Thoracic aorta (tissue), 2 donors: ENCODE results near the gene SDE2. TPM values are rescaled to one million over a fixed set of nuclear protein-coding genes. Genes with fewer than 3 reads are reported as not detected.
A peak's percentile ranks its signal among the peaks of the same experiment; 100 is the strongest.

Experiments
- ATAC-seq: fragments of 150-250 bp; one replicate; pipeline ENCODE4 v1.8.0; 2017; ENCODE audit warnings: low read depth; ENCODE audit not compliant: insufficient number of reproducible peaks, low FRiP score
- DNase-seq: peaks from one replicate; pipeline ENCODE4 v3.0.0-alpha.2; 2020; ENCODE audit warnings: low spot score
- H3K27ac ChIP-seq, 2 donors: fragments of 200-600 bp; sonication (generic); 1 replicate in 1 of 2; 2 replicates in 1 of 2; pipeline ENCODE4 v1.5.1; 2016; ENCODE audit warnings: mild to moderate bottlenecking in 2 of 2, moderate library complexity in 2 of 2
- H3K27me3 ChIP-seq: fragments of 200-600 bp; sonication (generic); replicated peaks from 2 replicates; pipeline ENCODE4 v1.6.0; 2016; ENCODE audit warnings: mild to moderate bottlenecking; ENCODE audit not compliant: insufficient read depth
- H3K36me3 ChIP-seq: fragments of 200-600 bp; sonication (generic); one replicate; pipeline ENCODE4 v1.5.1; 2016
- H3K4me1 ChIP-seq, 2 donors: fragments of 200-600 bp; sonication (generic); 1 replicate in 1 of 2; 2 replicates in 1 of 2; pipeline versions ENCODE4 v1.5.1 to v1.6.0; 2016; ENCODE audit warnings: low read depth in 2 of 2, mild to moderate bottlenecking in 1 of 2; ENCODE audit not compliant: control insufficient read depth in 1 of 2
- H3K4me3 ChIP-seq: fragments of 200-600 bp; sonication (generic); 2 replicates; pipeline ENCODE4 v1.5.1; 2016; ENCODE audit warnings: mild to moderate bottlenecking
- H3K9me3 ChIP-seq: fragments of 200-600 bp; sonication (generic); 2 replicates; pipeline ENCODE4 v1.5.1; 2016
- CTCF ChIP-seq: fragments of 200-600 bp; sonication (generic); IDR thresholded peaks from one replicate; pipeline ENCODE4 v1.5.1; 2019; ENCODE audit warnings: antibody characterized with exemption
- total RNA-seq, 2 donors: library from RNA; depleted of rRNA; stranded (reverse); fragments of >200 nt; gene quantifications; one replicate each; pipeline versions ENCODE4 v1.1.0 to v1.2.3, GENCODE V29; 2016

Gene SDE2
- total RNA-seq, 2 donors from 2014 or later = 19.1 to 33.2 TPM

GRCh38 chr1:225998560-225999226 lies 450 bp downstream of the SDE2 start:
- no peak for TF ChIP-seq CTCF
- Histone ChIP-seq H3K27me3 (no peaks in the 10 kb centered on the region), H3K9me3 (no peaks in the 10 kb centered on the region), H3K4me1 (peaks cover 12 to 51% of the 10 kb centered on the region in 2 donors), H3K4me3 (peak overlapping the region; percentile 87), H3K27ac (peak overlapping the region; percentile 80 to 96), H3K36me3 (no peaks in the 10 kb centered on the region)
- DNase-seq = no peak
- ATAC-seq = no peak

GRCh38 chr1:225996946-225997545 lies 2.1 kb downstream of the SDE2 start:
- no peak overlapping the region for H3K27ac ChIP-seq
- peaks cover 12 to 41% of the 10 kb centered on the region in 2 donors for H3K4me1 ChIP-seq
- no peaks in the 10 kb centered on the region for H3K27me3 ChIP-seq
- ATAC-seq (no peak), DNase-seq (no peak)
- peaks cover 8% of the 10 kb centered on the region for H3K36me3 ChIP-seq
- TF ChIP-seq CTCF = no peak
- H3K4me3 ChIP-seq = no peak overlapping the region
- no peaks in the 10 kb centered on the region for H3K9me3 ChIP-seq

- Histone ChIP-seq H3K4me1 (peaks cover 12 to 37% of the 10 kb centered on the region in 2 donors), H3K27ac (no peak overlapping the region), H3K27me3 (no peaks in the 10 kb centered on the region), H3K4me3 (no peak overlapping the region), H3K36me3 (peaks cover 15% of the 10 kb centered on the region), H3K9me3 (no peaks in the 10 kb centered on the region)
- DNase-seq = no peak
- no peak for ATAC-seq
- no peak for TF ChIP-seq CTCF
Measured at GRCh38 chr1:225995919-225996864, 3.0 kb downstream of the SDE2 start.

GRCh38 chr1:225990705-225991464 lies 8.3 kb downstream of the SDE2 start:
- DNase-seq = no peak
- H3K4me1 ChIP-seq = peaks cover 0 to 5% of the 10 kb centered on the region in 2 donors
- H3K27ac ChIP-seq = no peak overlapping the region
- no peak for TF ChIP-seq CTCF
- peaks cover 28% of the 10 kb centered on the region for H3K36me3 ChIP-seq
- no peaks in the 10 kb centered on the region for H3K27me3 ChIP-seq
- no peaks in the 10 kb centered on the region for H3K9me3 ChIP-seq
- no peak for ATAC-seq
- no peak overlapping the region for H3K4me3 ChIP-seq
